A549 (cell line): ENCODE results near the gene NUCKS1. TPM values are rescaled to one million over a fixed set of nuclear protein-coding genes. Genes with fewer than 3 reads are reported as not detected.

Source experiments
- ATAC-seq, 2 experiments: fragments of 200-7000 bp in 1 of 2; fragments of >200 bp in 1 of 2; cut with Nextera tagmentation in 1 of 2; cut with Tn5 transposase in 1 of 2; 3 replicates each; pipeline versions ENCODE4 v1.8.0 to v1.9.1; 2018 to 2020; ENCODE audit warnings: mild to moderate bottlenecking in 1 of 2, moderate library complexity in 1 of 2
- CTCF ChIA-PET: fragments of 300-600 bp; sonication (Branson Sonifier 250); formaldehyde crosslinking; extraction: SDS; loops from one replicate; lab custom pipeline; 2021; ENCODE audit warnings: antibody characterized with exemption, inconsistent platforms; lab: Yijun Ruan, JAX
- POLR2A ChIA-PET: fragments of 350-600 bp; formaldehyde crosslinking; extraction: SDS; loops from one replicate; lab custom pipeline; 2021; ENCODE audit warnings: antibody characterized with exemption, inconsistent platforms; lab: Yijun Ruan, JAX
- DNase-seq, 2 experiments: peaks; one replicate each; pipeline versions ENCODE4 v3.0.0 to v3.0.0-alpha.2; 2011 to 2016; ENCODE audit warnings: low read depth in 1 of 2, low spot score in 1 of 2
- FAIRE-seq: peaks from 2 replicates; lab custom pipeline; 2011; peaks lifted over from hg19 to GRCh38; lab: Jason Lieb, UNC
- H3K27ac ChIP-seq, 2 experiments: fragments of >200 bp; sonication (Bioruptor Twin); formaldehyde crosslinking; 3 replicates each; pipeline ENCODE4 v1.5.1; 2016 to 2017
- H3K4me1 ChIP-seq: fragments of >200 bp; sonication (Bioruptor Twin); formaldehyde crosslinking; 3 replicates; pipeline ENCODE4 v1.6.1; 2016
- H3K4me2 ChIP-seq: fragments of >200 bp; sonication (Bioruptor Twin); formaldehyde crosslinking; 3 replicates; pipeline ENCODE4 v1.6.1; 2016
- H3K4me3 ChIP-seq: fragments of >200 bp; sonication (Bioruptor Twin); formaldehyde crosslinking; 3 replicates; pipeline ENCODE4 v1.5.1; 2016
- H3K9me3 ChIP-seq: fragments of >200 bp; sonication (Bioruptor Twin); formaldehyde crosslinking; 3 replicates; pipeline ENCODE4 v1.6.1; 2016
- CEBPB ChIP-seq, 2 experiments: fragments of >200 bp in 1 of 2; sonication (Bioruptor Twin) in 1 of 2; formaldehyde crosslinking in 1 of 2; IDR thresholded peaks; 2 replicates each; pipeline ENCODE4 v1.6.1; 2012 to 2016
- E2F6 ChIP-seq: IDR thresholded peaks from 2 replicates; pipeline ENCODE4 v1.6.1; 2012; ENCODE audit warnings: low read depth, borderline replicate concordance
- EHF ChIP-seq: fragments of 250-450 bp; sonication (Bioruptor Pico); IDR thresholded peaks from 2 replicates; pipeline ENCODE4 v1.5.0; 2020; ENCODE audit warnings: mild to moderate bottlenecking
- ESRRA ChIP-seq: fragments of 150-350 bp; IDR thresholded peaks from 2 replicates; pipeline ENCODE4 v1.6.1; 2014; ENCODE audit warnings: mild to moderate bottlenecking, low read length, borderline replicate concordance
- FOSB ChIP-seq: fragments of 250-450 bp; sonication (Bioruptor Pico); IDR thresholded peaks from 2 replicates; pipeline ENCODE4 v1.5.0; 2020; ENCODE audit warnings: mild to moderate bottlenecking, moderate library complexity
- FOSL2 ChIP-seq, 2 experiments: fragments of 450-650 bp in 1 of 2; fragments of >200 bp in 1 of 2; sonication (Bioruptor Twin) in 1 of 2; formaldehyde crosslinking; IDR thresholded peaks; 2 replicates each; pipeline versions ENCODE4 v1.5.0 to v1.6.1; 2016 to 2020; ENCODE audit warnings: mild to moderate bottlenecking in 1 of 2, moderate library complexity in 1 of 2
- FOXS1 ChIP-seq: fragments of 250-450 bp; sonication (Bioruptor Pico); IDR thresholded peaks from 2 replicates; pipeline ENCODE4 v1.5.0; 2020; ENCODE audit warnings: mild to moderate bottlenecking, moderate library complexity
- HEYL ChIP-seq: fragments of 250-450 bp; sonication (Bioruptor Pico); IDR thresholded peaks from 2 replicates; pipeline ENCODE4 v1.8.0; 2021; ENCODE audit warnings: mild to moderate bottlenecking, moderate library complexity
- HOXB13 ChIP-seq: fragments of 250-450 bp; sonication (Bioruptor Pico); IDR thresholded peaks from 2 replicates; pipeline ENCODE4 v1.5.0; 2020; ENCODE audit warnings: low read depth, mild to moderate bottlenecking, moderate library complexity
- MAZ ChIP-seq: fragments of 150-350 bp; IDR thresholded peaks from 2 replicates; pipeline ENCODE4 v1.6.1; 2014; ENCODE audit warnings: antibody characterized with exemption, low read depth, low read length, borderline replicate concordance
- MYC ChIP-seq: IDR thresholded peaks from 2 replicates; pipeline ENCODE4 v1.6.1; 2012; ENCODE audit warnings: mild to moderate bottlenecking, inconsistent platforms, low read length, improper control_type of control experiment, borderline replicate concordance
- NR3C1 ChIP-seq: fragments of >200 bp; sonication (Bioruptor Twin); formaldehyde crosslinking; IDR thresholded peaks from 3 replicates; pipeline ENCODE4 v1.6.1; 2017
- RAD21 ChIP-seq, 2 experiments: fragments of >200 bp in 1 of 2; sonication (Bioruptor Twin) in 1 of 2; formaldehyde crosslinking in 1 of 2; IDR thresholded peaks in 1 of 2; conservative IDR thresholded peaks in 1 of 2; 2 replicates in 1 of 2; 3 replicates in 1 of 2; pipeline ENCODE4 v1.6.1; 2012 to 2018; ENCODE audit warnings: inconsistent platforms in 1 of 2
- RNF2 ChIP-seq: fragments of 200-600 bp; sonication (generic); IDR thresholded peaks from 2 replicates; pipeline ENCODE4 v1.6.1; 2016; ENCODE audit warnings: low read depth, mild to moderate bottlenecking, antibody characterized with exemption, moderate library complexity, borderline replicate concordance
- SMC3 ChIP-seq: fragments of >200 bp; sonication (Bioruptor Twin); formaldehyde crosslinking; IDR thresholded peaks from 3 replicates; pipeline ENCODE4 v1.6.1; 2018; ENCODE audit warnings: inconsistent platforms
- SREBF2 ChIP-seq: fragments of 450-650 bp; IDR thresholded peaks from 2 replicates; pipeline ENCODE4 v1.6.1; 2014; ENCODE audit warnings: mild to moderate bottlenecking, moderate library complexity
- TFCP2L1 ChIP-seq: fragments of 250-450 bp; sonication (Bioruptor Pico); IDR thresholded peaks from 2 replicates; pipeline ENCODE4 v1.5.0; 2021; ENCODE audit warnings: mild to moderate bottlenecking
- ZC3H11A ChIP-seq: fragments of 450-650 bp; IDR thresholded peaks from 2 replicates; pipeline ENCODE4 v1.6.1; 2014; ENCODE audit warnings: antibody characterized with exemption, mild to moderate bottlenecking
- ZNF302 ChIP-seq: fragments of 250-450 bp; sonication (Bioruptor Pico); IDR thresholded peaks from 2 replicates; pipeline ENCODE4 v1.9.0; 2021; ENCODE audit warnings: inconsistent platforms, mild to moderate bottlenecking, moderate library complexity
- ZSCAN20 ChIP-seq: fragments of 250-450 bp; sonication (Bioruptor Pico); IDR thresholded peaks from 2 replicates; pipeline ENCODE4 v1.8.0; 2022; ENCODE audit warnings: mild to moderate bottlenecking, moderate library complexity
- WGBS: methylation state at CpG from one replicate; pipeline ENCODE4 v1.1.6; 2017; ENCODE audit errors: missing lambda C conversion rate; 5-methylcytosine and 5-hydroxymethylcytosine counted together
- polyA plus RNA-seq, 4 experiments: library from polyadenylated mRNA; depleted of rRNA in 3 of 4; stranded (reverse); fragments of >200 nt; fragmentation: RNase III in 1 of 4; extraction: RNeasy Plus Mini Kit Qiagen cat#74134 plus additional on column Dnase treatment in 1 of 4; gene quantifications; 2 replicates in 3 of 4; 3 replicates in 1 of 4; pipeline ENCODE4 v1.2.3, GENCODE V29; 2011 to 2017
- TF ChIP-seq, protein P1 (sequence below): fragments of >200 bp; sonication (Bioruptor Twin); formaldehyde crosslinking; IDR thresholded peaks from 3 replicates; pipeline ENCODE4 v1.5.1; 2016
- TF ChIP-seq, protein P2 (sequence below): fragments of 450-650 bp; IDR thresholded peaks from 2 replicates; pipeline ENCODE4 v1.6.1; 2014; ENCODE audit warnings: antibody characterized with exemption
- TF ChIP-seq, protein P3 (sequence below): fragments of >200 bp; sonication (Bioruptor Twin); formaldehyde crosslinking; IDR thresholded peaks from 2 replicates; pipeline ENCODE4 v1.6.1; 2016
- TF ChIP-seq, protein P4 (sequence below): fragments of 250-450 bp; sonication (Bioruptor Pico); IDR thresholded peaks from 2 replicates; pipeline ENCODE4 v1.5.0; 2020; ENCODE audit warnings: low read depth, mild to moderate bottlenecking, moderate library complexity
- TF ChIP-seq, protein P5 (sequence below): fragments of 200-600 bp; sonication (generic); IDR thresholded peaks from 2 replicates; pipeline ENCODE4 v1.6.1; 2016; ENCODE audit warnings: antibody characterized with exemption, mild to moderate bottlenecking, moderate library complexity

Gene NUCKS1
- polyA plus RNA-seq, 2 of the 4 experiments (the other 2 are of a cell fraction), result 141 to 190 TPM

DNA sequence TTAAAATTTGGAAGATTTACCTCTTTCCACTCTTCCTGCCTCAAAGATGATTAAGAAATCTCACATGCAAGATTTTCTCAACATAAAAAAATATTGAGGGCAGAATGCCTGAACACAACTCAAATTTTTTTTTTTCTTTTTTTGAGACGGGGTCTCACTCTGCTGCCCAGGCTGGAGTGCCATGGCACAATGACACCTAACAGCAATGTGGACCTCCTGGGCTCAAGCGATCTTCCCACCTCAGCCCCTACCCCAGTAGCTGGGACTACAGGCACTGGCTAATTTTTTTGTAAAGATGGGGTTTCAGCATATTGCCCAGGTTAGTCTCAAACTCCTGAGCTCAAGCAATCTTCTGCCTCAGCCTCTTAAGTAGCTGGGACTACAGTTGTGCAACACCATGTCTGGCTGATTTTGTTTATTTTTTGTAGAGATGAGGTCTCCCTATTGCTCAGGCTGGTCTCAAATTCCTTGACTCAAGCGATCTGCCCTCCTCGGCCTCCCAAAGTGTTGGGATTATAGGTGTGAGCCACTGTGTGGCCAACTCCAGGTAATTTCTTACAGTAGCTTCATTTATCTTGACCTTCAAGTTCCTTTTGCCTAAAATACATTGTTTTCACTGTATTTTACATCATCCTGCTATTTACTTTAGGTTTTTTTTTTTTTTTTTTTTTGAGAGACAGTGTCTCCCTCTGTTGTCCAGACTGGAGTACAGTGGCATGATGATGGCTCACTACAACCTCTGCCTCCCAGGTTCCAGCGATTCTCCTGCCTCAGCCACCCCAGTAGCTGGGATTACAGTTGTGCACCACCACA, 10.4 kb downstream of the NUCKS1 start:
- ATAC-seq, result peak; percentile 55 to 69; a peak in 5 of 6 replicates
- TF ChIP-seq HOXB13 (CRISPR knock-in tag) (no peak), RNF2 (no peak), CEBPB (IDR thresholded peaks at IDR 0.05) (peak; percentile 64 to 65), RAD21 (conservative IDR thresholded peaks at IDR 0.05 in 1 of 2, IDR thresholded peaks at IDR 0.05 in 1 of 2) (no peak), MAZ (no peak), SREBF2 (no peak), ESRRA (no peak), TFCP2L1 (CRISPR knock-in tag) (no peak)
- TF ChIP-seq, protein P1, sequence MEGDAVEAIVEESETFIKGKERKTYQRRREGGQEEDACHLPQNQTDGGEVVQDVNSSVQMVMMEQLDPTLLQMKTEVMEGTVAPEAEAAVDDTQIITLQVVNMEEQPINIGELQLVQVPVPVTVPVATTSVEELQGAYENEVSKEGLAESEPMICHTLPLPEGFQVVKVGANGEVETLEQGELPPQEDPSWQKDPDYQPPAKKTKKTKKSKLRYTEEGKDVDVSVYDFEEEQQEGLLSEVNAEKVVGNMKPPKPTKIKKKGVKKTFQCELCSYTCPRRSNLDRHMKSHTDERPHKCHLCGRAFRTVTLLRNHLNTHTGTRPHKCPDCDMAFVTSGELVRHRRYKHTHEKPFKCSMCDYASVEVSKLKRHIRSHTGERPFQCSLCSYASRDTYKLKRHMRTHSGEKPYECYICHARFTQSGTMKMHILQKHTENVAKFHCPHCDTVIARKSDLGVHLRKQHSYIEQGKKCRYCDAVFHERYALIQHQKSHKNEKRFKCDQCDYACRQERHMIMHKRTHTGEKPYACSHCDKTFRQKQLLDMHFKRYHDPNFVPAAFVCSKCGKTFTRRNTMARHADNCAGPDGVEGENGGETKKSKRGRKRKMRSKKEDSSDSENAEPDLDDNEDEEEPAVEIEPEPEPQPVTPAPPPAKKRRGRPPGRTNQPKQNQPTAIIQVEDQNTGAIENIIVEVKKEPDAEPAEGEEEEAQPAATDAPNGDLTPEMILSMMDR, result peak; percentile 17; the same call in 1 of the 3 replicates
- TF ChIP-seq, protein P2, sequence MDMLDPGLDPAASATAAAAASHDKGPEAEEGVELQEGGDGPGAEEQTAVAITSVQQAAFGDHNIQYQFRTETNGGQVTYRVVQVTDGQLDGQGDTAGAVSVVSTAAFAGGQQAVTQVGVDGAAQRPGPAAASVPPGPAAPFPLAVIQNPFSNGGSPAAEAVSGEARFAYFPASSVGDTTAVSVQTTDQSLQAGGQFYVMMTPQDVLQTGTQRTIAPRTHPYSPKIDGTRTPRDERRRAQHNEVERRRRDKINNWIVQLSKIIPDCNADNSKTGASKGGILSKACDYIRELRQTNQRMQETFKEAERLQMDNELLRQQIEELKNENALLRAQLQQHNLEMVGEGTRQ, result no peak
- Histone ChIP-seq H3K4me2 (peak overlapping the region; percentile 18), H3K4me1 (peaks cover 39% of the 10 kb centered on the region), H3K9me3 (no peaks in the 10 kb centered on the region), H3K27ac (0 out of 6 replicates have a peak overlapping the region, but pooled peaks of 1 of the 2 experiments have one; percentile 10), H3K4me3 (no peak overlapping the region)
- ChIA-PET POLR2A (interaction anchor here (0.6 to 1.7 kb wide), 4 partner anchors 10 to 52 kb away, joined by 3 to 11 read pairs (median 4); partner anchors contain the start of gene NUCKS1), CTCF (interaction anchor here (0.8 to 3.6 kb wide), 6 partner anchors 9 to 81 kb away, joined by 3 to 23 read pairs (median 4); no protein-coding TSS in a partner anchor)
- FAIRE-seq, result no peak
- WGBS, result 44% methylated on average over 5 of the region's 5 CpGs
- DNase-seq, result peak in 1 of 2 experiments; percentile 53

DNA sequence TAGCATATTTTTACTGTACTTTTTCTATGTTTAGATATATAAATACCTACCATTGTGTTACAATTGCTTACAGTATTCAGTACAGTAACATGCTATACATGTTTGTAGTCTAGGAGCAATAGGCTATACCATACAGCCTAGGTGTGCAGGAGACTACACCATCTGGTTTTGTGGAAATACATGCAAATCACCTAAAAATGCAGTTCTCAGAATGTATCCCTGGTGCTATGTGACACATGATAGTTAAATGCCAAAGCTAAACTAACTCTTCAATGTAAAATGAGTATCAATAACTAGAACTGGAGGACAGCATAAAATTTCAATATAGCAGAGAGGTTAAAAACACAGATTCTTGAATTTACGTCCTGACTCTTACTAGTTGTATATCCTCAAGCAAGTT, 14.8 kb downstream of the NUCKS1 start:
- FAIRE-seq (no peak), ATAC-seq (no peak), DNase-seq (no peak)
- Histone ChIP-seq H3K4me2 (no peak overlapping the region), H3K4me3 (no peak overlapping the region), H3K27ac (no peak overlapping the region), H3K4me1 (peaks cover 28% of the 10 kb centered on the region), H3K9me3 (no peaks in the 10 kb centered on the region)
- ChIA-PET POLR2A (no interaction called here), CTCF (interaction anchor here (1.6 kb wide), 1 partner anchor 77 kb away, joined by 5 read pairs; no protein-coding TSS in a partner anchor)
- TF ChIP-seq ZNF302, result no peak
- TF ChIP-seq ZC3H11A, result no peak
- no peak for TF ChIP-seq HEYL (CRISPR knock-in tag)
- no peak for TF ChIP-seq EHF (CRISPR knock-in tag)
- TF ChIP-seq, protein P3, sequence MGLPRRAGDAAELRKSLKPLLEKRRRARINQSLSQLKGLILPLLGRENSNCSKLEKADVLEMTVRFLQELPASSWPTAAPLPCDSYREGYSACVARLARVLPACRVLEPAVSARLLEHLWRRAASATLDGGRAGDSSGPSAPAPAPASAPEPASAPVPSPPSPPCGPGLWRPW, result no peak
- TF ChIP-seq FOXS1, result no peak
- no peak for TF ChIP-seq SMC3
- TF ChIP-seq, protein P4, sequence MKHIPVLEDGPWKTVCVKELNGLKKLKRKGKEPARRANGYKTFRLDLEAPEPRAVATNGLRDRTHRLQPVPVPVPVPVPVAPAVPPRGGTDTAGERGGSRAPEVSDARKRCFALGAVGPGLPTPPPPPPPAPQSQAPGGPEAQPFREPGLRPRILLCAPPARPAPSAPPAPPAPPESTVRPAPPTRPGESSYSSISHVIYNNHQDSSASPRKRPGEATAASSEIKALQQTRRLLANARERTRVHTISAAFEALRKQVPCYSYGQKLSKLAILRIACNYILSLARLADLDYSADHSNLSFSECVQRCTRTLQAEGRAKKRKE (CRISPR knock-in tag), result no peak
- TF ChIP-seq, protein P2, result no peak
- TF ChIP-seq E2F6, result no peak
- TF ChIP-seq ZSCAN20, result no peak
- TF ChIP-seq FOSB (CRISPR knock-in tag), result no peak
- TF ChIP-seq, protein P5, sequence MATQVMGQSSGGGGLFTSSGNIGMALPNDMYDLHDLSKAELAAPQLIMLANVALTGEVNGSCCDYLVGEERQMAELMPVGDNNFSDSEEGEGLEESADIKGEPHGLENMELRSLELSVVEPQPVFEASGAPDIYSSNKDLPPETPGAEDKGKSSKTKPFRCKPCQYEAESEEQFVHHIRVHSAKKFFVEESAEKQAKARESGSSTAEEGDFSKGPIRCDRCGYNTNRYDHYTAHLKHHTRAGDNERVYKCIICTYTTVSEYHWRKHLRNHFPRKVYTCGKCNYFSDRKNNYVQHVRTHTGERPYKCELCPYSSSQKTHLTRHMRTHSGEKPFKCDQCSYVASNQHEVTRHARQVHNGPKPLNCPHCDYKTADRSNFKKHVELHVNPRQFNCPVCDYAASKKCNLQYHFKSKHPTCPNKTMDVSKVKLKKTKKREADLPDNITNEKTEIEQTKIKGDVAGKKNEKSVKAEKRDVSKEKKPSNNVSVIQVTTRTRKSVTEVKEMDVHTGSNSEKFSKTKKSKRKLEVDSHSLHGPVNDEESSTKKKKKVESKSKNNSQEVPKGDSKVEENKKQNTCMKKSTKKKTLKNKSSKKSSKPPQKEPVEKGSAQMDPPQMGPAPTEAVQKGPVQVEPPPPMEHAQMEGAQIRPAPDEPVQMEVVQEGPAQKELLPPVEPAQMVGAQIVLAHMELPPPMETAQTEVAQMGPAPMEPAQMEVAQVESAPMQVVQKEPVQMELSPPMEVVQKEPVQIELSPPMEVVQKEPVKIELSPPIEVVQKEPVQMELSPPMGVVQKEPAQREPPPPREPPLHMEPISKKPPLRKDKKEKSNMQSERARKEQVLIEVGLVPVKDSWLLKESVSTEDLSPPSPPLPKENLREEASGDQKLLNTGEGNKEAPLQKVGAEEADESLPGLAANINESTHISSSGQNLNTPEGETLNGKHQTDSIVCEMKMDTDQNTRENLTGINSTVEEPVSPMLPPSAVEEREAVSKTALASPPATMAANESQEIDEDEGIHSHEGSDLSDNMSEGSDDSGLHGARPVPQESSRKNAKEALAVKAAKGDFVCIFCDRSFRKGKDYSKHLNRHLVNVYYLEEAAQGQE, result no peak
- TF ChIP-seq MYC, result no peak
- no peak for TF ChIP-seq NR3C1
- TF ChIP-seq FOSL2 (IDR thresholded peaks at IDR 0.05), result no peak
- no peak for TF ChIP-seq FOSL2 (CRISPR knock-in tag; IDR thresholded peaks at IDR 0.05)
- WGBS, result 92% methylated on average over 1 of the region's 1 CpG
